ENCODE measurements around the gene ATRNL1.
"Not testable (repeated sequence)": the region's sequence is repeated elsewhere in the genome, so short reads cannot be mapped to it uniquely, and the experiment has no call there.

Gene ATRNL1

GRCh38 chr10:115214829-115215228 lies 121.7 kb downstream of the ATRNL1 start:
- in situ Hi-C loops (cut with MboI; ENCODE audit: low sequenced_read_pairs), result no loop called here

GRCh38 chr10:115219203-115219602 lies 126.0 kb downstream of the ATRNL1 start:
- in situ Hi-C loops (cut with MboI; ENCODE audit: low sequenced_read_pairs), result no loop called here

DNA sequence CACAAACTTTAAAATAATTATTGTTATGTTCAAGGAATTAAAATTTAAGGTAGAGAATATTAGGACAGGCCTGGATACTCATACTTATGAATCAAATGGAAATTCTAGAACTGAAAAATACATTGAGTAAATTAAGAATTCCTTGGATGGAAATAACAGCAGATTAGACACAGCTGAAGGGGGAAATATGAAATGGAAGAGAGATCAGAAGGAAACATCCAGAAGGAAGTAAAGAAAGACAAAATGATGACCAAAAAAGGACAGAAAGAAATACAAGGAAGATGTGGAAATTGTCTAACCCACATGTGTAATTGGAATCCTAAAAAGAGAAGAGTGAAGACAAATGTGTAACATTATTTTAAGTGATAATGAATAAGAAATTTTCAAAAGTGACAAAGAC lies 128.9 kb downstream of the ATRNL1 start:
- in situ Hi-C loops (cut with MboI; ENCODE audit: low sequenced_read_pairs), result no loop called here

- in situ Hi-C loops (cut with MboI; ENCODE audit: low sequenced_read_pairs), result no loop called here
Observed at GRCh38 chr10:115239761-115240160, 146.6 kb downstream of the ATRNL1 start.

GRCh38 chr10:115250784-115251183 lies 157.6 kb downstream of the ATRNL1 start:
- in situ Hi-C loops (cut with MboI; ENCODE audit: low sequenced_read_pairs), result no loop called here

- in situ Hi-C loops (cut with MboI; ENCODE audit: low sequenced_read_pairs), result not testable (repeated sequence)
Observed at GRCh38 chr10:115253765-115254164, 160.6 kb downstream of the ATRNL1 start.

DNA sequence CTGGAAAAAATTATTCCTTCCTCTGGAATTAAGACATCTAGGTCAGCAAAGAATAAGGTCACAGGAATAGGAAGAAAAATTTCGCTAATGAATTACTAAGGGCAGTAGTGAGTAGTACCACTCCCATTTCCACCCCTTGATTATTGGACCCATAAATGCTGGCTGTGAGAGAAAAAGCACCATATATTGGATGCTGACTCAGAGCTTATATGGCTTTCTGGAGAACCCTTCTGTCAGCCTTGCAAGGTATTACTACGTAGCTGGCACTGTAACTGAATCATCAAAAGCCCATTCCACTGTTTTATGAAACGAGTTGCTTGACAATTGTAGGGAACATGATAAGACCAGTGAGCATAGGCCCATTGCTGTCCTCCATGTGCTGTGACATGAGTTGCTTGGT lies 179.3 kb downstream of the ATRNL1 start:
- in situ Hi-C loops (cut with MboI; ENCODE audit: low sequenced_read_pairs), result no loop called here

GRCh38 chr10:115278294-115278693 lies 185.1 kb downstream of the ATRNL1 start:
- in situ Hi-C loops (cut with MboI; ENCODE audit: low sequenced_read_pairs), result no loop called here

- in situ Hi-C loops (cut with MboI; ENCODE audit: low sequenced_read_pairs), result no loop called here
Observed at GRCh38 chr10:115295213-115295805, 202.1 kb downstream of the ATRNL1 start.

DNA sequence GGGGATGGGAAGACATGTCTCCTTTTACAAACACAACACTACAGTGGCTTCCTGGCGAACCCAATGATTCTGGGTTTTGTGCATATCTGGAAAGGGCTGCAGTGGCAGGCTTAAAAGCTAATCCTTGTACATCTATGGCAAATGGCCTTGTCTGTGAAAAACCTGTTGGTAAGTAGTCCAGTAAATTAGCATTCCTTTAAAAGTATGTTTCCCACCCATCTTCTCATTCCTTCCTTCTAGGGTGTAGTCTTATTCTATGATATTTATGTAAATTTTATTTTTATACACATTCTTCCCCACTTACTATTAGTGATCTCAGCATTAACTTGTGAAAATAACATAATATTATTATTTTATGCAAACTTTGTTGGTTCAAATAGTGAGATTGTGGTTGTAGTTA lies 206.9 kb downstream of the ATRNL1 start:
- in situ Hi-C loops (cut with MboI; ENCODE audit: low sequenced_read_pairs), result no loop called here

GRCh38 chr10:115319669-115320068 lies 226.5 kb downstream of the ATRNL1 start:
- in situ Hi-C loops (cut with MboI; ENCODE audit: low sequenced_read_pairs), result not testable (repeated sequence)

- in situ Hi-C loops (cut with MboI; ENCODE audit: low sequenced_read_pairs), result no loop called here
Observed at GRCh38 chr10:115321360-115321759, 228.2 kb downstream of the ATRNL1 start.

DNA sequence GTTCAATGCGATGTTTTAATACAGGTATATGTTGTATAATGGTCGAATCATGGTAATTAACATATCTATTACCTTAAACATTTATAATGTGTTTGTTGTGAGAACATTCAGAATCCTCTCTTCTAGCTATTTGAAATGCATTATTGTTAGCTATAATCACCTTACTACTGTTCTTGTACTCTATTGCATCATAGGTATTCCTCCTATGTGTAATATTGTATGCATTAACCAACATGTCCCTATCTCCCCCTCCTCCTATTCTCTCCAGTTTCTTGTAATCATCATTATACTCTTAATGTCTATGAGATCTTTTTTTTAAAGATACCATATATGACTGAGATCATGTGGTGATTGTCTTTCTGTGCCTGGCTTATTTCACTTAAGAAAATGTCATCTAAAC lies 235.2 kb downstream of the ATRNL1 start:
- in situ Hi-C loops (cut with MboI; ENCODE audit: low sequenced_read_pairs), result no loop called here

DNA sequence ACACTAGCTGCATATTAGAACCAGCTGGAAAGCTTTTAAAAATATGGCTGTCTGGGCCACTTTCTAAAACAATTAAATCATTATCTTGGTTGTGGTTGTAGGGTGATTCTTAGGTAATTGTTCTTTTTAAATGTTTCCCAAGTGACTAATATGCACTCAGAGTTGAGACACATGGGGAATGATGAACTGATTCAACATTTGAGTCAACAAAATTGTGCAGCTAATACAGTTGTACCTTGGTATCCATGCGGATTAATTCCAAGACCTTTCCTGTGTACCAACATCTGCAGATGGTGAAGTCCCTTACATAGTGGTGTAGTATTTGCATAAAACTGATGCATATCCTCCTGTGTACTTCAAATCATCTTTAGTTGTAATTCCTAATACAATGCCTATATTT lies 242.2 kb downstream of the ATRNL1 start:
- in situ Hi-C loops (cut with MboI; ENCODE audit: low sequenced_read_pairs), result no loop called here

- in situ Hi-C loops (cut with MboI; ENCODE audit: low sequenced_read_pairs), result no loop called here
Observed at GRCh38 chr10:115355162-115355760, 262.1 kb downstream of the ATRNL1 start.

- in situ Hi-C loops (cut with MboI; ENCODE audit: low sequenced_read_pairs), result not testable (repeated sequence)
Observed at GRCh38 chr10:115367920-115368319, 274.8 kb downstream of the ATRNL1 start.

DNA sequence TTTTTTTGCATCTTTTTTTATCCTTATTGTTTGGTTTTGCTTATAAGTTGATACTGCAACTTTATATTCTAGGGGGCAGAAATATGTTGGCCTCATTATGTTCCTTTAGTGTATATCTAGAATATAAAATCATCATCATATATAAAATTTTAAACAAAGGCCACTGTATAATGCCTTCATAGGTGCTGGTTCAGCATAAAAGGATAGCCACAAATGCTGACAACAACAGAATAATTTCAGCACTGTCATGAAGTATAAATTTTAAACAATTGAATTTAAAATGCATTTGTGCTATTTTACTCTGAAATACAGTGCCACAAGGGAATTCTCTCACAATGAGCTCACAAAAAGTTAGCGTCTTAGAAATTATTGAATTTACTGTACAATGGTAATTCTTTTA lies 285.9 kb downstream of the ATRNL1 start:
- in situ Hi-C loops (cut with MboI; ENCODE audit: low sequenced_read_pairs), result no loop called here

GRCh38 chr10:115384665-115385064 lies 291.5 kb downstream of the ATRNL1 start:
- in situ Hi-C loops (cut with MboI; ENCODE audit: low sequenced_read_pairs), result no loop called here

DNA sequence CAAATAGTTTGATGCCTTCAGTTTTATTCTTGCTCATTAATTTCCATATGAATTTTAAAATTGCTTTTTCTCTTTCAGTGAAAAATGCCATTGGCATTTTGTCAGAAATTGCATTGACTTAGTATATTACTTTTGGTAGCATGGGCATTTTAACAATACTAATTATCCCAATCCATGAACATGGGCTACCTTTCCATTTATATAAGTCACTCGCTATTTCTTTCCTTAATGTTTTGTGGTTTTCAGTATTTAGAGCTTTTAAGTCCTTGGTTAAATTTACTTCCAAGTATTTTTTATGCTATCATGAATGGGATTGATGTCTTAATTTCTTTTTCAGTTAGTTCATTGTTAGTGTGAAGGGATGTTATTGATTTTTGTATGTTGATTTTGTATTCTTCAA lies 297.4 kb downstream of the ATRNL1 start:
- in situ Hi-C loops (cut with MboI; ENCODE audit: low sequenced_read_pairs), result no loop called here

- in situ Hi-C loops (cut with MboI; ENCODE audit: low sequenced_read_pairs), result no loop called here
Observed at GRCh38 chr10:115398026-115398425, 304.9 kb downstream of the ATRNL1 start.

DNA sequence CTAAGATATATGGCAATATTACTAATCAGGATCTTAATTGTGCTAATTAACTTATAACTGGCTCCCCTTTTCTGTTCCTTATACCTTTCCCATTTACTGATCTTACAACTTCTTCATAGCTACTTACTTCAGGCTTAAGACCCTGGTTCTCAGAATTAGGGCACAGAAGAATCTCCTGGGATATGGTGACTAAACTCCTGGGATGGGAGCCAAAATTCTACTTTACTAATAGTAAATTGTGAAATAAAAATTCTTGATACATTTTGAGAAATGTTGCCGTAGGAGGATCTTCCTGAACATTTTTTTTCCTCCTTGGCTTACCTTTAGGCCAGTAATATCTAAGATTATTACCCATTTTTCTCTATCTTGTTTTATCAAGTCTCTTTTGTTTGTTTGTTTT lies 309.5 kb downstream of the ATRNL1 start:
- in situ Hi-C loops (cut with MboI; ENCODE audit: low sequenced_read_pairs), result no loop called here

GRCh38 chr10:115405838-115406237 lies 312.7 kb downstream of the ATRNL1 start:
- in situ Hi-C loops (cut with MboI; ENCODE audit: low sequenced_read_pairs), result not testable (repeated sequence)

DNA sequence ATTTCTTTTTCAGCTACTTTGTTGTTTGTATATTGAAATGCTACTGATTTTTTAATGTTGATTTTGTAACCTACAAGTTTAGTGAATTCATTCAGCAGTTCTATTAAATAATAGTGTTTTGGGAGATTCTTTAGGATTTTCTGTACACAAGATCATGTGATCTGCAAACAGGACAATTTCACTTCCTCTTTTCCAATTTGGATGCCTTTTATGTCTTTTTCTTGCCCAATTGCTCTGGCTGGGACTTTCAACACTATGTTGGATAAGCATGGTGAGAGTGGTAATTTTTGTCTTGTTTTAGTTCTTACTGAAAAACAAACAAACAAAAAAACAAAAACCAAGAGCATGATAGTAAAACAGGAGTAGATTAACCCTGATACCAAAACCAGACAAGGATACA lies 316.2 kb downstream of the ATRNL1 start:
- in situ Hi-C loops (cut with MboI; ENCODE audit: low sequenced_read_pairs), result no loop called here
